Thoracic aorta (tissue), 2 donors: ENCODE results near the gene SH3BP4. TPM values are rescaled to one million over a fixed set of nuclear protein-coding genes. Genes with fewer than 3 reads are reported as not detected.
"Not testable (repeated sequence)": the region's sequence is repeated elsewhere in the genome, so short reads cannot be mapped to it uniquely, and the experiment has no call there.

Experiments used
- ATAC-seq: fragments of 150-250 bp; one replicate; pipeline ENCODE4 v1.8.0; 2017; ENCODE audit warnings: low read depth; ENCODE audit not compliant: insufficient number of reproducible peaks, low FRiP score
- DNase-seq: peaks from one replicate; pipeline ENCODE4 v3.0.0-alpha.2; 2020; ENCODE audit warnings: low spot score
- H3K27ac ChIP-seq, 2 donors: fragments of 200-600 bp; sonication (generic); 1 replicate in 1 of 2; 2 replicates in 1 of 2; pipeline ENCODE4 v1.5.1; 2016; ENCODE audit warnings: mild to moderate bottlenecking in 2 of 2, moderate library complexity in 2 of 2
- H3K27me3 ChIP-seq: fragments of 200-600 bp; sonication (generic); replicated peaks from 2 replicates; pipeline ENCODE4 v1.6.0; 2016; ENCODE audit warnings: mild to moderate bottlenecking; ENCODE audit not compliant: insufficient read depth
- H3K36me3 ChIP-seq: fragments of 200-600 bp; sonication (generic); one replicate; pipeline ENCODE4 v1.5.1; 2016
- H3K4me1 ChIP-seq, 2 donors: fragments of 200-600 bp; sonication (generic); 1 replicate in 1 of 2; 2 replicates in 1 of 2; pipeline versions ENCODE4 v1.5.1 to v1.6.0; 2016; ENCODE audit warnings: low read depth in 2 of 2, mild to moderate bottlenecking in 1 of 2; ENCODE audit not compliant: control insufficient read depth in 1 of 2
- H3K4me3 ChIP-seq: fragments of 200-600 bp; sonication (generic); 2 replicates; pipeline ENCODE4 v1.5.1; 2016; ENCODE audit warnings: mild to moderate bottlenecking
- H3K9me3 ChIP-seq: fragments of 200-600 bp; sonication (generic); 2 replicates; pipeline ENCODE4 v1.5.1; 2016
- CTCF ChIP-seq: fragments of 200-600 bp; sonication (generic); IDR thresholded peaks from one replicate; pipeline ENCODE4 v1.5.1; 2019; ENCODE audit warnings: antibody characterized with exemption
- total RNA-seq, 2 donors: library from RNA; depleted of rRNA; stranded (reverse); fragments of >200 nt; gene quantifications; one replicate each; pipeline versions ENCODE4 v1.1.0 to v1.2.3, GENCODE V29; 2016

SH3BP4 gene
- total RNA-seq, 2 donors from 2014 or later, result 24.0 to 32.4 TPM

- no peaks in the 10 kb centered on the region for H3K27me3 ChIP-seq
- no peak overlapping the region for H3K27ac ChIP-seq
- no peaks in the 10 kb centered on the region for H3K36me3 ChIP-seq
- no peak overlapping the region for H3K4me3 ChIP-seq
- ATAC-seq (no peak), DNase-seq (no peak)
- H3K4me1 ChIP-seq, result peaks cover 0 to under 1% of the 10 kb centered on the region in 2 donors
- TF ChIP-seq CTCF, result no peak
- H3K9me3 ChIP-seq, result no peaks in the 10 kb centered on the region
Observed at GRCh38 chr2:235011607-235011928, 59.8 kb downstream of the SH3BP4 start.

GRCh38 chr2:235011929-235012631 lies 60.3 kb downstream of the SH3BP4 start:
- no peak for ATAC-seq
- DNase-seq, result no peak
- Histone ChIP-seq H3K27ac (no peak overlapping the region), H3K27me3 (no peaks in the 10 kb centered on the region), H3K4me3 (no peak overlapping the region), H3K9me3 (no peaks in the 10 kb centered on the region), H3K36me3 (no peaks in the 10 kb centered on the region), H3K4me1 (no peaks in the 10 kb centered on the region)
- TF ChIP-seq CTCF, result no peak

DNA sequence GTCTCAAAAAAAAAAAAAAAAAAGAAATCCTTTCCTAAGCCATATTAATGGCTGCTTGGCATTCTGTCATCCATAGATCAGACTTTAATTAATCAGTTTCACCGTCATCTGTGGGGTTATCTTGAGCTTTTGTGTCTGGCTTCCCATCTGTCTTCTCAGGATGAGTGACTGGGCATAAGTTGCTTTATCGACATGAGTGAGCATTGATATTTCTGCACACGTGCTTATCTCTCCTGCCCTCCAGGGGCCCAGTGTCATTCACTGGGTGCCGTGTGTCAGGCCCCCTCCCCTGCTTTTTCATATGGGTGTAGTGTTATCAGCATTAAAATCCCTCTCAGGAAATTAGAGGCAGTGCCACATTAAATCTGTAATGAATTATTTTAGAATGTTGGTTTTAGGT lies 65.6 kb downstream of the SH3BP4 start:
- Histone ChIP-seq H3K4me1 (peaks cover 0 to 5% of the 10 kb centered on the region in 2 donors), H3K27ac (no peak overlapping the region), H3K9me3 (no peaks in the 10 kb centered on the region), H3K27me3 (no peaks in the 10 kb centered on the region), H3K36me3 (no peaks in the 10 kb centered on the region), H3K4me3 (no peak overlapping the region)
- no peak for ATAC-seq
- no peak for DNase-seq
- no peak for TF ChIP-seq CTCF

GRCh38 chr2:235018838-235019237 lies 67.0 kb downstream of the SH3BP4 start:
- peaks cover 0 to 5% of the 10 kb centered on the region in 2 donors for H3K4me1 ChIP-seq
- no peak for ATAC-seq
- no peak overlapping the region for H3K27ac ChIP-seq
- no peak for TF ChIP-seq CTCF
- H3K9me3 ChIP-seq, result no peaks in the 10 kb centered on the region
- H3K4me3 ChIP-seq, result no peak overlapping the region
- no peaks in the 10 kb centered on the region for H3K27me3 ChIP-seq
- H3K36me3 ChIP-seq, result no peaks in the 10 kb centered on the region
- DNase-seq, result no peak

DNA sequence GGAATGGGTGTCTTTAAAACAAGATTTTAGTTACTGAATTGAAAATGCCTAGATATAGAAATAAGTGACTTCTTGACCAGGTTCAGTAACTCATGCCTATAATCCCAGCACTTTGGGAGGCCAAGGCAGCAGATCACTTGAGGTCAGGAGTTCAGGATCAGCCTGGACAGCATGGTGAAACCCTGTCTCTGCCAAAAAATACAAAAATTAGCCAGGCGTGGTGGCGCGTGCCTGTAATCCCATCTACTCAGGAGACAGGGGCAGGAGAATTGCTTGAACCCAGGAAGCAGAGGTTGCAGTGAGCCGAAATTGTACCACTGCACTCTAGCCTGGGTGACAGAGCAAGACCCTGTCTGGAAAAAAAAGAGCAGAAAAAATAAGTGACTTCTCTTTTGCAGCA lies 68.3 kb downstream of the SH3BP4 start:
- H3K27ac ChIP-seq, H3K27me3 ChIP-seq, ATAC-seq, H3K9me3 ChIP-seq, H3K36me3 ChIP-seq, H3K4me3 ChIP-seq, DNase-seq, H3K4me1 ChIP-seq: not testable (repeated sequence)

GRCh38 chr2:235021752-235022151 lies 69.9 kb downstream of the SH3BP4 start:
- Histone ChIP-seq H3K4me1 (peaks cover 3 to 23% of the 10 kb centered on the region in 2 donors), H3K36me3 (no peaks in the 10 kb centered on the region), H3K4me3 (no peak overlapping the region), H3K9me3 (no peaks in the 10 kb centered on the region), H3K27ac (no peak overlapping the region), H3K27me3 (no peaks in the 10 kb centered on the region)
- TF ChIP-seq CTCF, result no peak
- no peak for DNase-seq
- ATAC-seq, result no peak
